ENCODE results near the gene UBE2G1.
"Not testable (repeated sequence)": the region's sequence is repeated elsewhere in the genome, so short reads cannot be mapped to it uniquely, and the experiment has no call there.

The UBE2G1 gene

GRCh38 chr17:4366327-4367063, at the start of gene UBE2G1:
Gene UBE2G1, minus strand, starts transcription at chr17:4366675. Its CDS starts 359 bp downstream, at chr17:4366316.
- DNase-seq: peak; percentile 47

- no peak for DNase-seq
Measured at GRCh38 chr17:4412933-4413831, 46.7 kb upstream of the UBE2G1 start.

GRCh38 chr17:4411201-4411600, 44.7 kb upstream of the UBE2G1 start:
- DNase-seq: no peak

- no peak for DNase-seq
Measured at GRCh38 chr17:4409659-4410058, 43.2 kb upstream of the UBE2G1 start.

- no peak for DNase-seq
Measured at GRCh38 chr17:4407851-4408250, 41.4 kb upstream of the UBE2G1 start.

- no peak for DNase-seq
Measured at GRCh38 chr17:4407216-4407615, 40.7 kb upstream of the UBE2G1 start.

GRCh38 chr17:4406386-4406785, 39.9 kb upstream of the UBE2G1 start:
- DNase-seq: no peak

GRCh38 chr17:4405699-4406098, 39.2 kb upstream of the UBE2G1 start:
- no peak for DNase-seq

- no peak for DNase-seq
Measured at GRCh38 chr17:4405038-4405669, 38.7 kb upstream of the UBE2G1 start.

- no peak for DNase-seq
Measured at GRCh38 chr17:4397840-4398239, 31.4 kb upstream of the UBE2G1 start.

- DNase-seq: no peak
Measured at GRCh38 chr17:4395111-4395478, 28.6 kb upstream of the UBE2G1 start.

GRCh38 chr17:4394208-4395110, 28.0 kb upstream of the UBE2G1 start:
- no peak for DNase-seq

- DNase-seq: no peak
Measured at GRCh38 chr17:4393806-4394205, 27.3 kb upstream of the UBE2G1 start.

GRCh38 chr17:4389079-4389478, 22.6 kb upstream of the UBE2G1 start:
- no peak for DNase-seq

- DNase-seq: no peak
Measured at GRCh38 chr17:4387137-4387536, 20.7 kb upstream of the UBE2G1 start.

- no peak for DNase-seq
Measured at GRCh38 chr17:4386406-4386805, 19.9 kb upstream of the UBE2G1 start.

- no peak for DNase-seq
Measured at GRCh38 chr17:4381690-4382671, 15.5 kb upstream of the UBE2G1 start.

- no peak for DNase-seq
Measured at GRCh38 chr17:4378626-4379025, 12.2 kb upstream of the UBE2G1 start.

- DNase-seq: not testable (repeated sequence)
Measured at GRCh38 chr17:4377247-4377646, 10.8 kb upstream of the UBE2G1 start.

- DNase-seq: not testable (repeated sequence)
Measured at GRCh38 chr17:4375796-4376440, 9.4 kb upstream of the UBE2G1 start.
